ENCODE measurements around the gene TMSB15C. TPM values are rescaled to one million over a fixed set of nuclear protein-coding genes. Genes with fewer than 3 reads are reported as not detected.

The TMSB15C gene
- polyA plus RNA-seq, 1 donor (not counting 4 experiments of a cell fraction or from before 2014, with no cell fraction given) = 1.5 TPM

DNA sequence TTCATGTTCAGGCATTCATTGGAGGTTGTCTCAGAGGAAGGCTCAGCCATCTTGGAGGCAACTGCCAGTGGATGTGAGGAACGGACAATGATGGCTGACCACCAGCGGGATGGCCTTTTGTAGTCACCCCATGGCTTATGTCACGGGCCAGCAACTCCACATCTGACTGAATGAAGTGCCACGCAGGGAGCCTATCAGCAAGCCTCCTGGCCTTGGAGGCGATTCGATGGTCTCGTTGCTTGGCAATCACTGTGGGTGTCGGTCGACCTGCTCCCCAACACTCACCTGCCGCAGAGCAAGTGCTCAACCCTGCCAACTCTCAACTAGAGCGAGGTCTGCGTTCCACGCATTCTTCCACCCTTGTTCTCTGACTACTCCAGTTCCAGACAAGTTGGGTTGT, 28.9 kb downstream of the TMSB15C start:
- no peaks in the 10 kb centered on the region for H3K27me3 ChIP-seq (ENCODE audit: control insufficient read depth, extremely low read depth, insufficient read depth, low read length)
- DNase-seq (ENCODE audit: low read depth, low spot score) (no peak), FAIRE-seq (no peak)
- no peaks in the 10 kb centered on the region for H3K36me3 ChIP-seq (ENCODE audit: control insufficient read depth in 2 of 2, extremely low read depth in 1 of 2, insufficient read depth in 2 of 2, low read length in 2 of 2)
- no peaks in the 10 kb centered on the region for H3K9me1 ChIP-seq (ENCODE audit: control insufficient read depth, extremely low read depth, insufficient read depth, low read length)
- no peaks in the 10 kb centered on the region for H3K9me3 ChIP-seq (ENCODE audit: control insufficient read depth, low read depth, low read length)
- H3K79me2 ChIP-seq (ENCODE audit: control insufficient read depth, insufficient read depth, low read length) = no peaks in the 10 kb centered on the region
- H4K20me1 ChIP-seq (ENCODE audit: control insufficient read depth, extremely low read depth, insufficient read depth, low read length) = no peaks in the 10 kb centered on the region
- no peak overlapping the region for H3K4me3 ChIP-seq (ENCODE audit: control insufficient read depth in 2 of 3, extremely low read depth in 1 of 3, insufficient read depth in 2 of 3, low read depth in 1 of 3, low read length in 3 of 3)
- H2AFZ ChIP-seq (ENCODE audit: control insufficient read depth, low read length) = no peak overlapping the region
- no peak overlapping the region for H3K4me2 ChIP-seq (ENCODE audit: control insufficient read depth, extremely low read depth, insufficient read depth, low read depth, low read length)
- no peak overlapping the region for H3K27ac ChIP-seq (ENCODE audit: control insufficient read depth, insufficient read depth, low read length)
- dilution Hi-C loops (cut with MboI; ENCODE audit: extremely low pct_ligation_motif_present, low sequenced_read_pairs) = no loop called here
- no peak for TF ChIP-seq EZH2 (IDR thresholded peaks at IDR 0.05; ENCODE audit: low read length)
- TF ChIP-seq, protein P1, sequence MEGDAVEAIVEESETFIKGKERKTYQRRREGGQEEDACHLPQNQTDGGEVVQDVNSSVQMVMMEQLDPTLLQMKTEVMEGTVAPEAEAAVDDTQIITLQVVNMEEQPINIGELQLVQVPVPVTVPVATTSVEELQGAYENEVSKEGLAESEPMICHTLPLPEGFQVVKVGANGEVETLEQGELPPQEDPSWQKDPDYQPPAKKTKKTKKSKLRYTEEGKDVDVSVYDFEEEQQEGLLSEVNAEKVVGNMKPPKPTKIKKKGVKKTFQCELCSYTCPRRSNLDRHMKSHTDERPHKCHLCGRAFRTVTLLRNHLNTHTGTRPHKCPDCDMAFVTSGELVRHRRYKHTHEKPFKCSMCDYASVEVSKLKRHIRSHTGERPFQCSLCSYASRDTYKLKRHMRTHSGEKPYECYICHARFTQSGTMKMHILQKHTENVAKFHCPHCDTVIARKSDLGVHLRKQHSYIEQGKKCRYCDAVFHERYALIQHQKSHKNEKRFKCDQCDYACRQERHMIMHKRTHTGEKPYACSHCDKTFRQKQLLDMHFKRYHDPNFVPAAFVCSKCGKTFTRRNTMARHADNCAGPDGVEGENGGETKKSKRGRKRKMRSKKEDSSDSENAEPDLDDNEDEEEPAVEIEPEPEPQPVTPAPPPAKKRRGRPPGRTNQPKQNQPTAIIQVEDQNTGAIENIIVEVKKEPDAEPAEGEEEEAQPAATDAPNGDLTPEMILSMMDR (optimal IDR thresholded peaks at IDR 0.05 in 1 of 3, IDR thresholded peaks at IDR 0.05 in 1 of 3, conservative IDR thresholded peaks at IDR 0.05 in 1 of 3; ENCODE audit: extremely low read depth in 1 of 3, insufficient read depth in 2 of 3, low read length in 3 of 3) = no peak
- no peaks in the 10 kb centered on the region for H3K4me1 ChIP-seq (ENCODE audit: control insufficient read depth, extremely low read depth, insufficient read depth, low read length)
- no peak overlapping the region for H3K9ac ChIP-seq (ENCODE audit: control insufficient read depth, extremely low read depth, insufficient read depth, low read length)

- no peak for FAIRE-seq
- Histone ChIP-seq H3K27ac (ENCODE audit: control insufficient read depth, insufficient read depth, low read length) (no peak overlapping the region), H3K4me1 (ENCODE audit: control insufficient read depth, extremely low read depth, insufficient read depth, low read length) (no peaks in the 10 kb centered on the region), H3K4me3 (ENCODE audit: control insufficient read depth in 2 of 3, extremely low read depth in 1 of 3, insufficient read depth in 2 of 3, low read depth in 1 of 3, low read length in 3 of 3) (no peak overlapping the region), H3K27me3 (ENCODE audit: control insufficient read depth, extremely low read depth, insufficient read depth, low read length) (no peaks in the 10 kb centered on the region), H3K9me3 (ENCODE audit: control insufficient read depth, low read depth, low read length) (no peaks in the 10 kb centered on the region), H3K36me3 (ENCODE audit: control insufficient read depth in 2 of 2, extremely low read depth in 1 of 2, insufficient read depth in 2 of 2, low read length in 2 of 2) (no peaks in the 10 kb centered on the region), H3K79me2 (ENCODE audit: control insufficient read depth, insufficient read depth, low read length) (no peaks in the 10 kb centered on the region), H3K9ac (ENCODE audit: control insufficient read depth, extremely low read depth, insufficient read depth, low read length) (no peak overlapping the region), H3K4me2 (ENCODE audit: control insufficient read depth, extremely low read depth, insufficient read depth, low read depth, low read length) (no peak overlapping the region), H2AFZ (ENCODE audit: control insufficient read depth, low read length) (no peak overlapping the region), H3K9me1 (ENCODE audit: control insufficient read depth, extremely low read depth, insufficient read depth, low read length) (no peaks in the 10 kb centered on the region), H4K20me1 (ENCODE audit: control insufficient read depth, extremely low read depth, insufficient read depth, low read length) (no peaks in the 10 kb centered on the region)
- dilution Hi-C loops (cut with MboI; ENCODE audit: extremely low pct_ligation_motif_present, low sequenced_read_pairs) = no loop called here
- DNase-seq (ENCODE audit: low read depth, low spot score) = no peak
- TF ChIP-seq, protein P1 (optimal IDR thresholded peaks at IDR 0.05 in 1 of 3, IDR thresholded peaks at IDR 0.05 in 1 of 3, conservative IDR thresholded peaks at IDR 0.05 in 1 of 3; ENCODE audit: extremely low read depth in 1 of 3, insufficient read depth in 2 of 3, low read length in 3 of 3) = no peak
- no peak for TF ChIP-seq EZH2 (IDR thresholded peaks at IDR 0.05; ENCODE audit: low read length)
These were observed 30.4 kb downstream of the TMSB15C start for GRCh38 chrX:104045642-104046041.
